Vagina (tissue), 2 donors: ENCODE measurements around the gene WWTR1.

Source experiments
- CTCF ChIP-seq, 3 experiments: fragments of 450-650 bp in 2 of 3; fragments of 200-600 bp in 1 of 3; sonication (generic) in 1 of 3; IDR thresholded peaks; one replicate each; pipeline ENCODE4 v1.5.1; 2017 to 2019; ENCODE audit warnings: antibody characterized with exemption in 3 of 3, mild to moderate bottlenecking in 2 of 3, moderate library complexity in 2 of 3
- POLR2A ChIP-seq, 2 donors: fragments of 450-650 bp; IDR thresholded peaks; one replicate each; pipeline ENCODE4 v1.6.1; 2017; ENCODE audit warnings: antibody characterized with exemption in 2 of 2, mild to moderate bottlenecking in 2 of 2, moderate library complexity in 2 of 2
- POLR2AphosphoS5 ChIP-seq, 2 donors: sonication (generic); formaldehyde crosslinking; IDR thresholded peaks; one replicate each; pipeline ENCODE4 v1.9.0; 2017; ENCODE audit warnings: antibody characterized with exemption in 2 of 2, mild to moderate bottlenecking in 2 of 2, low read depth in 1 of 2; ENCODE audit not compliant: insufficient read depth in 1 of 2

GRCh38 chr3:149592758-149593240 is 65.0 kb downstream of the WWTR1 start:
- TF ChIP-seq POLR2A (IDR thresholded peaks at IDR 0.05) = no peak
- TF ChIP-seq POLR2AphosphoS5 (IDR thresholded peaks at IDR 0.05; ENCODE audit: insufficient read depth in 1 of 2, low read depth in 1 of 2) = no peak
- TF ChIP-seq CTCF (IDR thresholded peaks at IDR 0.05) = no peak
